Prostate gland (tissue), 2 donors: ENCODE data around the gene ACTL7B. TPM values are rescaled to one million over a fixed set of nuclear protein-coding genes. Genes with fewer than 3 reads are reported as not detected.

Experiments used
- DNase-seq: peaks from one replicate; pipeline ENCODE4 v3.0.0-alpha.2; 2019; ENCODE audit warnings: low spot score
- H3K27ac ChIP-seq, 2 donors: fragments of 200-600 bp; sonication (generic); 2 replicates each; pipeline ENCODE4 v1.5.1; 2017 to 2019
- H3K27me3 ChIP-seq: fragments of 200-600 bp; sonication (generic); replicated peaks from 2 replicates; pipeline ENCODE4 v1.5.1; 2019; ENCODE audit not compliant: insufficient read depth
- H3K36me3 ChIP-seq, 2 donors: fragments of 200-600 bp; sonication (generic); 1 replicate in 1 of 2; 2 replicates in 1 of 2; pipeline versions ENCODE4 v1.5.1 to v1.8.1; 2017 to 2019
- H3K4me1 ChIP-seq: fragments of 200-600 bp; sonication (generic); replicated peaks from 2 replicates; pipeline ENCODE4 v1.5.1; 2019
- H3K4me3 ChIP-seq, 2 donors: fragments of 200-600 bp; sonication (generic); 2 replicates each; pipeline ENCODE4 v1.5.1; 2017 to 2019
- H3K9me3 ChIP-seq: fragments of 200-600 bp; sonication (generic); 2 replicates; pipeline ENCODE4 v1.5.1; 2017
- POLR2A ChIP-seq: fragments of 450-650 bp; IDR thresholded peaks from one replicate; pipeline ENCODE4 v1.6.1; 2016; ENCODE audit warnings: antibody characterized with exemption, mild to moderate bottlenecking
- POLR2AphosphoS5 ChIP-seq: sonication (generic); formaldehyde crosslinking; IDR thresholded peaks from one replicate; pipeline ENCODE4 v1.6.1; 2017; ENCODE audit warnings: antibody characterized with exemption
- WGBS: methylation state at CpG from one replicate; pipeline ENCODE4 v1.1.5; 2018; 5-methylcytosine and 5-hydroxymethylcytosine counted together
- intact Hi-C: fragments of 100-400 bp; cut with DNase I; formaldehyde crosslinking; loops from one replicate; pipeline ENCODE4 v1.14.2; 2022
- total RNA-seq, 2 donors: library from RNA; depleted of rRNA; stranded (reverse); fragments of >200 nt; gene quantifications; one replicate each; pipeline ENCODE4 v1.1.0, GENCODE V29; 2016
- TF ChIP-seq, protein P1 (sequence below), 4 experiments: fragments of 200-600 bp in 2 of 4; fragments of 450-650 bp in 2 of 4; sonication (generic) in 2 of 4; IDR thresholded peaks; 1 replicate in 3 of 4; 2 replicates in 1 of 4; pipeline ENCODE4 v1.5.1; 2016 to 2019; ENCODE audit warnings: antibody characterized with exemption in 4 of 4, mild to moderate bottlenecking in 2 of 4, moderate library complexity in 2 of 4

Gene ACTL7B
- total RNA-seq, 2 donors from 2014 or later = 11.1 TPM; not detected in 1

DNA sequence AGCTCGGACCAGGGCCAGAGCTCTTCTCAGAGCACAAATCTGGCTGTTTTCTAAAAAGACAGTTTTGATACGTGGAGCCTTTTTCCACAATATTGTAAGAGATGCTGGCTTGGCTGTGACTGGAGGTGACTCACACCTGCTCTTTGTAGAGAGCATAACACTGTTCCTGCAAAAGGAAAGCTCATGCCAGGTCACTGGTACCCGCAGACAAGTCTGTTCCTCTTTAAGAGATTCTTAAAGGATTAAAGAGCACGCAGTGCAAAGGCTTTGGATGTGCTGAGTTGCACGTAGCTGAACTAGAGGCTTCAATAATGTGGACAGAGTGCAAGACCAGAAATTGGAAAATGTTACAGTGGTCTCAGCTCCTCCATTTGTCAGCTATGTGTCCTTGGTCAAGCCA is 19.0 kb downstream of the ACTL7B start:
- WGBS = 52% methylated on average over 5 of the region's 5 CpGs
- DNase-seq = no peak
- Histone ChIP-seq H3K27me3 (no peaks in the 10 kb centered on the region), H3K27ac (no peak overlapping the region), H3K4me1 (no peaks in the 10 kb centered on the region), H3K9me3 (no peaks in the 10 kb centered on the region), H3K4me3 (no peak overlapping the region), H3K36me3 (no peaks in the 10 kb centered on the region)
- TF ChIP-seq POLR2A = no peak
- TF ChIP-seq POLR2AphosphoS5 = no peak
- TF ChIP-seq, protein P1, sequence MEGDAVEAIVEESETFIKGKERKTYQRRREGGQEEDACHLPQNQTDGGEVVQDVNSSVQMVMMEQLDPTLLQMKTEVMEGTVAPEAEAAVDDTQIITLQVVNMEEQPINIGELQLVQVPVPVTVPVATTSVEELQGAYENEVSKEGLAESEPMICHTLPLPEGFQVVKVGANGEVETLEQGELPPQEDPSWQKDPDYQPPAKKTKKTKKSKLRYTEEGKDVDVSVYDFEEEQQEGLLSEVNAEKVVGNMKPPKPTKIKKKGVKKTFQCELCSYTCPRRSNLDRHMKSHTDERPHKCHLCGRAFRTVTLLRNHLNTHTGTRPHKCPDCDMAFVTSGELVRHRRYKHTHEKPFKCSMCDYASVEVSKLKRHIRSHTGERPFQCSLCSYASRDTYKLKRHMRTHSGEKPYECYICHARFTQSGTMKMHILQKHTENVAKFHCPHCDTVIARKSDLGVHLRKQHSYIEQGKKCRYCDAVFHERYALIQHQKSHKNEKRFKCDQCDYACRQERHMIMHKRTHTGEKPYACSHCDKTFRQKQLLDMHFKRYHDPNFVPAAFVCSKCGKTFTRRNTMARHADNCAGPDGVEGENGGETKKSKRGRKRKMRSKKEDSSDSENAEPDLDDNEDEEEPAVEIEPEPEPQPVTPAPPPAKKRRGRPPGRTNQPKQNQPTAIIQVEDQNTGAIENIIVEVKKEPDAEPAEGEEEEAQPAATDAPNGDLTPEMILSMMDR (IDR thresholded peaks at IDR 0.05) = no peak
- intact Hi-C loops = no loop called here

GRCh38 chr9:108836319-108836718 is 19.5 kb downstream of the ACTL7B start:
- WGBS = 75% methylated on average over 9 of the region's 9 CpGs
- H3K27ac ChIP-seq = no peak overlapping the region
- no peaks in the 10 kb centered on the region for H3K36me3 ChIP-seq
- no peaks in the 10 kb centered on the region for H3K4me1 ChIP-seq
- no peak for DNase-seq
- TF ChIP-seq POLR2A = no peak
- TF ChIP-seq, protein P1 (IDR thresholded peaks at IDR 0.05) = no peak
- TF ChIP-seq POLR2AphosphoS5 = no peak
- no peaks in the 10 kb centered on the region for H3K27me3 ChIP-seq
- H3K9me3 ChIP-seq = no peaks in the 10 kb centered on the region
- no peak overlapping the region for H3K4me3 ChIP-seq
- intact Hi-C loops = no loop called here

GRCh38 chr9:108835831-108836230 is 20.0 kb downstream of the ACTL7B start:
- intact Hi-C loops = no loop called here
- DNase-seq = no peak
- Histone ChIP-seq H3K27ac (no peak overlapping the region), H3K4me3 (no peak overlapping the region), H3K36me3 (no peaks in the 10 kb centered on the region), H3K27me3 (no peaks in the 10 kb centered on the region), H3K9me3 (no peaks in the 10 kb centered on the region), H3K4me1 (no peaks in the 10 kb centered on the region)
- 90% methylated on average over 7 of the region's 7 CpGs for WGBS
- TF ChIP-seq POLR2AphosphoS5 (no peak), POLR2A (no peak)
- TF ChIP-seq, protein P1 (IDR thresholded peaks at IDR 0.05) = no peak

DNA sequence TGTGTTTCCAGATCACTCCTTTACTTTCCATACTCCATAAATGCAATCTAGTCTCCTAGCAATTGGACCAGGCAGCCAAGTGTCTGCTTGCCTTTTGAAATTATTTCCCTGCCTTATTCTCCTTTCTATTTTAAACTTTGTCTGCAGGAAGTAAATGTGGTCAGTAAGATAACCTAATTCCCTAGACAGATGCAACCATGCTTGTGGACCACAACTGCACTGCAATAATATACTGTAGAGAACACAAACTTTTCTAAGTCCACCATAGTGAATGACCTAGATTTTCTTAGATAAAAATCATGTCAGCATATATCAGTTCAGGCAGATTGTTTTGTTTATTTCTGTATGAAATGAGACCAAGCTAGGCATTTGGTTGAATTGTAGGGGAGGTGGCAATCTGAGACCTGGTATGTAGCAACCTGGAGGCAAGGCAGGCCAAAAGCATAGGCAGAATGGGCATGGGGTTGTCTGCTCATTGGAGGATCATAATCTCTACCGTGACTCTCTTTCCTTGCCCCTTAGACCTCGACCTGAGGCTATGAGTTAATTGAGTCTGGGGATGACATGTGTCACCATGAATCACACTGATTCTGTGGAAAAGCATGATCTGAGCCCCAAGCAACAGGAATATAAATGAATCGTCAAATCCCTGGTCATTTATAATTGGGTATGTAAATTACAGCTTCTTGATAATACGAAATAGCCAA is 20.7 kb downstream of the ACTL7B start:
- Histone ChIP-seq H3K4me3 (no peak overlapping the region), H3K9me3 (no peaks in the 10 kb centered on the region), H3K36me3 (no peaks in the 10 kb centered on the region), H3K4me1 (no peaks in the 10 kb centered on the region), H3K27me3 (no peaks in the 10 kb centered on the region), H3K27ac (no peak overlapping the region)
- 84% methylated on average over 4 of the region's 4 CpGs for WGBS
- TF ChIP-seq POLR2A = no peak
- DNase-seq = no peak
- intact Hi-C loops = no loop called here

DNA sequence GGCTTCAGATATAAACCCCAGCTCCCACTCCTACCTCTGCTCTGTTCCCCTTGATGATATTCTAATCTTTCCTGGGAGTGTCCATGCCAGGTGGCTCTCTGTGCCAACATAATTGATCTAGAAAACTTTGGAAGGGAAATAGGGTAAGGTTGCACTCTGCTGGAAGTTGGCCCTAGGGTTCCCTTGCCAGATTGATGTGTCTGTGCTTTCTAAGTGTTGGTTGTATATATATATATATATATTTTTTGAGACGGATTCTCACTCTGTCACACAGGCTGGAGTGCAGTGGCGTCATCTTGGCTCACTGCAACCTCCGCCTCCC is 23.6 kb downstream of the ACTL7B start:
- Histone ChIP-seq H3K27me3 (no peaks in the 10 kb centered on the region), H3K4me1 (no peaks in the 10 kb centered on the region), H3K27ac (no peak overlapping the region), H3K9me3 (no peaks in the 10 kb centered on the region), H3K4me3 (no peak overlapping the region), H3K36me3 (no peaks in the 10 kb centered on the region)
- WGBS = 98% methylated on average over 3 of the region's 3 CpGs
- no peak for DNase-seq
- intact Hi-C loops = no loop called here
- TF ChIP-seq POLR2A = no peak
- TF ChIP-seq, protein P1 (IDR thresholded peaks at IDR 0.05) = no peak
- no peak for TF ChIP-seq POLR2AphosphoS5
